ENCODE measurements around the gene HSP90B1.

HSP90B1 gene

GRCh38 chr12:103973909-103974308 lies 43.7 kb downstream of the HSP90B1 start:
- H3K9me3 ChIP-seq (ENCODE audit: control insufficient read depth, insufficient read depth, low read length) = no peaks in the 10 kb centered on the region
- H3K36me3 ChIP-seq (ENCODE audit: insufficient read depth, low read length) = peaks cover 17% of the 10 kb centered on the region
- no peaks in the 10 kb centered on the region for H3K4me1 ChIP-seq (ENCODE audit: insufficient read depth, low read length)
- no peak overlapping the region for H3K9ac ChIP-seq (ENCODE audit: low read depth, low read length)

- Histone ChIP-seq H3K36me3 (ENCODE audit: insufficient read depth, low read length) (peaks cover 22% of the 10 kb centered on the region), H3K9me3 (ENCODE audit: control insufficient read depth, insufficient read depth, low read length) (no peaks in the 10 kb centered on the region), H3K4me1 (ENCODE audit: insufficient read depth, low read length) (no peaks in the 10 kb centered on the region), H3K9ac (ENCODE audit: low read depth, low read length) (no peak overlapping the region)
Measured at GRCh38 chr12:103975368-103975767, 45.2 kb downstream of the HSP90B1 start.

- H3K9me3 ChIP-seq (ENCODE audit: control insufficient read depth, insufficient read depth, low read length) = no peaks in the 10 kb centered on the region
- no peak overlapping the region for H3K9ac ChIP-seq (ENCODE audit: low read depth, low read length)
- no peaks in the 10 kb centered on the region for H3K4me1 ChIP-seq (ENCODE audit: insufficient read depth, low read length)
- H3K36me3 ChIP-seq (ENCODE audit: insufficient read depth, low read length) = peaks cover 24% of the 10 kb centered on the region
Measured at GRCh38 chr12:103978384-103978982, 48.3 kb downstream of the HSP90B1 start.

GRCh38 chr12:103986829-103987228 lies 56.6 kb downstream of the HSP90B1 start:
- H3K9me3 ChIP-seq (ENCODE audit: control insufficient read depth, insufficient read depth, low read length) = no peaks in the 10 kb centered on the region
- H3K9ac ChIP-seq (ENCODE audit: low read depth, low read length) = no peak overlapping the region
- no peaks in the 10 kb centered on the region for H3K4me1 ChIP-seq (ENCODE audit: insufficient read depth, low read length)
- peaks cover 13% of the 10 kb centered on the region for H3K36me3 ChIP-seq (ENCODE audit: insufficient read depth, low read length)

GRCh38 chr12:103994235-103994634 lies 64.0 kb downstream of the HSP90B1 start:
- Histone ChIP-seq H3K36me3 (ENCODE audit: insufficient read depth, low read length) (no peaks in the 10 kb centered on the region), H3K9ac (ENCODE audit: low read depth, low read length) (no peak overlapping the region), H3K4me1 (ENCODE audit: insufficient read depth, low read length) (no peaks in the 10 kb centered on the region), H3K9me3 (ENCODE audit: control insufficient read depth, insufficient read depth, low read length) (no peaks in the 10 kb centered on the region)

GRCh38 chr12:103996595-103996994 lies 66.4 kb downstream of the HSP90B1 start:
- Histone ChIP-seq H3K4me1 (ENCODE audit: insufficient read depth, low read length) (no peaks in the 10 kb centered on the region), H3K9ac (ENCODE audit: low read depth, low read length) (no peak overlapping the region), H3K36me3 (ENCODE audit: insufficient read depth, low read length) (no peaks in the 10 kb centered on the region), H3K9me3 (ENCODE audit: control insufficient read depth, insufficient read depth, low read length) (no peaks in the 10 kb centered on the region)

- Histone ChIP-seq H3K9me3 (ENCODE audit: control insufficient read depth, insufficient read depth, low read length) (no peaks in the 10 kb centered on the region), H3K9ac (ENCODE audit: low read depth, low read length) (no peak overlapping the region), H3K4me1 (ENCODE audit: insufficient read depth, low read length) (no peaks in the 10 kb centered on the region), H3K36me3 (ENCODE audit: insufficient read depth, low read length) (no peaks in the 10 kb centered on the region)
Measured at GRCh38 chr12:103997286-103997900, 67.2 kb downstream of the HSP90B1 start.
